GM20431 (cell line): ENCODE measurements around the gene CD1D.

Source experiments
- in situ Hi-C: fragments of 300-500 bp; cut with MseI, MboI; formaldehyde crosslinking; loops from one replicate; pipeline ENCODE4 v1.15.0; 2020; ENCODE audit warnings: low sequenced_read_pairs; ENCODE audit not compliant: unreplicated experiment

Gene CD1D

GRCh38 chr1:158227904-158228623, 47.4 kb downstream of the CD1D start:
- in situ Hi-C loops = no loop called here
